Fibroblast of lung (primary cell): Measurements from ENCODE around the gene HDAC4.

Experiments used
- EZH2 ChIP-seq: IDR thresholded peaks from 2 replicates; pipeline ENCODE4 v1.5.1; 2012; ENCODE audit warnings: low read length, control low read depth, mild to moderate bottlenecking; ENCODE audit errors: missing control alignments
- TF ChIP-seq, protein P1 (sequence below), 2 donors: IDR thresholded peaks in 1 of 2; conservative IDR thresholded peaks in 1 of 2; 1 replicate in 1 of 2; 2 replicates in 1 of 2; pipeline ENCODE4 v1.5.1; 2011 to 2012; ENCODE audit warnings: low read length in 2 of 2, control low read depth in 1 of 2, inconsistent platforms in 1 of 2, low read depth in 1 of 2, mild to moderate bottlenecking in 1 of 2

- TF ChIP-seq, protein P1, sequence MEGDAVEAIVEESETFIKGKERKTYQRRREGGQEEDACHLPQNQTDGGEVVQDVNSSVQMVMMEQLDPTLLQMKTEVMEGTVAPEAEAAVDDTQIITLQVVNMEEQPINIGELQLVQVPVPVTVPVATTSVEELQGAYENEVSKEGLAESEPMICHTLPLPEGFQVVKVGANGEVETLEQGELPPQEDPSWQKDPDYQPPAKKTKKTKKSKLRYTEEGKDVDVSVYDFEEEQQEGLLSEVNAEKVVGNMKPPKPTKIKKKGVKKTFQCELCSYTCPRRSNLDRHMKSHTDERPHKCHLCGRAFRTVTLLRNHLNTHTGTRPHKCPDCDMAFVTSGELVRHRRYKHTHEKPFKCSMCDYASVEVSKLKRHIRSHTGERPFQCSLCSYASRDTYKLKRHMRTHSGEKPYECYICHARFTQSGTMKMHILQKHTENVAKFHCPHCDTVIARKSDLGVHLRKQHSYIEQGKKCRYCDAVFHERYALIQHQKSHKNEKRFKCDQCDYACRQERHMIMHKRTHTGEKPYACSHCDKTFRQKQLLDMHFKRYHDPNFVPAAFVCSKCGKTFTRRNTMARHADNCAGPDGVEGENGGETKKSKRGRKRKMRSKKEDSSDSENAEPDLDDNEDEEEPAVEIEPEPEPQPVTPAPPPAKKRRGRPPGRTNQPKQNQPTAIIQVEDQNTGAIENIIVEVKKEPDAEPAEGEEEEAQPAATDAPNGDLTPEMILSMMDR (conservative IDR thresholded peaks at IDR 0.05 in 1 of 2, IDR thresholded peaks at IDR 0.05 in 1 of 2; ENCODE audit: low read depth in 1 of 2, low read length in 2 of 2), result no peak
- TF ChIP-seq EZH2, result no peak
Measured at GRCh38 chr2:239114616-239115265, 286.1 kb downstream of the HDAC4 start.
